SU-DHL-6 (cell line): ENCODE data around the gene HAGH.

Experiments used
- H2AFZ ChIP-seq: fragments of 200-600 bp; sonication (generic); 2 replicates; pipeline ENCODE4 v1.6.1; 2014; ENCODE audit warnings: low read depth, mild to moderate bottlenecking, moderate library complexity, mixed read lengths, antibody characterized with exemption, low read length; ENCODE audit not compliant: severe bottlenecking
- H3F3A ChIP-seq: fragments of 200-600 bp; shearing (Covaris generic); 2 replicates; pipeline ENCODE4 v1.6.0; 2016; ENCODE audit warnings: antibody characterized with exemption, mild to moderate bottlenecking; ENCODE audit not compliant: insufficient read depth
- H3K27ac ChIP-seq: fragments of 200-600 bp; sonication (generic); 2 replicates; pipeline ENCODE4 v1.5.1; 2016; ENCODE audit warnings: low read depth, mild to moderate bottlenecking, low read length, moderate library complexity, mixed read lengths
- H3K27me3 ChIP-seq: fragments of 200-600 bp; sonication (generic), shearing (Covaris generic); 2 replicates; pipeline ENCODE4 v1.6.0; 2014; ENCODE audit warnings: mild to moderate bottlenecking, low read length
- H3K36me3 ChIP-seq: fragments of 200-600 bp; sonication (generic); 2 replicates; pipeline ENCODE4 v1.6.1; 2014; ENCODE audit warnings: mild to moderate bottlenecking, low read length, mixed read lengths
- H3K4me2 ChIP-seq: fragments of 300-600, 200-600 bp; shearing (Covaris generic), sonication (generic); 2 replicates; pipeline ENCODE4 v1.6.0; 2014; ENCODE audit warnings: low read length, low read depth, mild to moderate bottlenecking; ENCODE audit not compliant: poor library complexity, severe bottlenecking
- H3K4me3 ChIP-seq: fragments of 200-600 bp; sonication (generic); 2 replicates; pipeline ENCODE4 v1.5.1; 2014; ENCODE audit warnings: antibody characterized with exemption, low read length, mild to moderate bottlenecking, mixed read lengths; ENCODE audit not compliant: insufficient read depth, poor library complexity, severe bottlenecking
- H3K79me2 ChIP-seq: fragments of 200-600 bp; sonication (generic); 2 replicates; pipeline ENCODE4 v1.6.1; 2014; ENCODE audit warnings: mild to moderate bottlenecking, low read length, moderate library complexity; ENCODE audit not compliant: insufficient read depth
- H3K9ac ChIP-seq: fragments of 200-600 bp; sonication (generic); 2 replicates; pipeline ENCODE4 v1.7.0; 2014; ENCODE audit warnings: mild to moderate bottlenecking, low read length
- H3K9me2 ChIP-seq: fragments of 200-600 bp; sonication (generic); replicated peaks from 2 replicates; pipeline ENCODE4 v1.6.1; 2014; ENCODE audit warnings: low read length; ENCODE audit not compliant: insufficient read depth
- H3K9me3 ChIP-seq: fragments of 200-600 bp; sonication (generic); 2 replicates; pipeline ENCODE4 v1.6.1; 2014; ENCODE audit warnings: low read length, mixed read lengths; ENCODE audit not compliant: insufficient read depth
- H4K20me1 ChIP-seq: fragments of 200-600 bp; sonication (generic); 2 replicates; pipeline ENCODE4 v1.6.1; 2014; ENCODE audit warnings: low read depth, mild to moderate bottlenecking, antibody characterized with exemption, low read length, moderate library complexity, mixed read lengths
- EZH2phosphoT487 ChIP-seq: fragments of 200-600 bp; sonication (generic), shearing (Covaris generic); conservative IDR thresholded peaks from 2 replicates; pipeline ENCODE4 v1.6.1; 2018; ENCODE audit warnings: mild to moderate bottlenecking, antibody characterized with exemption, low read length, moderate library complexity, mixed read lengths
- TF ChIP-seq, protein P1 (sequence below): fragments of 200-600 bp; sonication (generic); IDR thresholded peaks from one replicate; pipeline ENCODE4 v1.5.1; 2017; ENCODE audit warnings: antibody characterized with exemption, mild to moderate bottlenecking, low read length, moderate library complexity; ENCODE audit not compliant: insufficient read depth, poor library complexity, severe bottlenecking

Gene HAGH

GRCh38 chr16:1834096-1834495, 7.5 kb upstream of the HAGH start:
- Histone ChIP-seq H3K9me3 (no peaks in the 10 kb centered on the region), H3K9ac (no peak overlapping the region), H2AFZ (no peak overlapping the region), H3K4me3 (no peak overlapping the region), H3K79me2 (no peaks in the 10 kb centered on the region), H3K27ac (no peak overlapping the region), H4K20me1 (0 out of 2 replicates have a peak, but pooled peaks cover 3% of the 10 kb centered on the region), H3F3A (0 out of 2 replicates have a peak, but pooled peaks cover 4% of the 10 kb centered on the region), H3K36me3 (no peaks in the 10 kb centered on the region), H3K9me2 (no peaks in the 10 kb centered on the region), H3K4me2 (no peak overlapping the region), H3K27me3 (no peaks in the 10 kb centered on the region)
- TF ChIP-seq, protein P1, sequence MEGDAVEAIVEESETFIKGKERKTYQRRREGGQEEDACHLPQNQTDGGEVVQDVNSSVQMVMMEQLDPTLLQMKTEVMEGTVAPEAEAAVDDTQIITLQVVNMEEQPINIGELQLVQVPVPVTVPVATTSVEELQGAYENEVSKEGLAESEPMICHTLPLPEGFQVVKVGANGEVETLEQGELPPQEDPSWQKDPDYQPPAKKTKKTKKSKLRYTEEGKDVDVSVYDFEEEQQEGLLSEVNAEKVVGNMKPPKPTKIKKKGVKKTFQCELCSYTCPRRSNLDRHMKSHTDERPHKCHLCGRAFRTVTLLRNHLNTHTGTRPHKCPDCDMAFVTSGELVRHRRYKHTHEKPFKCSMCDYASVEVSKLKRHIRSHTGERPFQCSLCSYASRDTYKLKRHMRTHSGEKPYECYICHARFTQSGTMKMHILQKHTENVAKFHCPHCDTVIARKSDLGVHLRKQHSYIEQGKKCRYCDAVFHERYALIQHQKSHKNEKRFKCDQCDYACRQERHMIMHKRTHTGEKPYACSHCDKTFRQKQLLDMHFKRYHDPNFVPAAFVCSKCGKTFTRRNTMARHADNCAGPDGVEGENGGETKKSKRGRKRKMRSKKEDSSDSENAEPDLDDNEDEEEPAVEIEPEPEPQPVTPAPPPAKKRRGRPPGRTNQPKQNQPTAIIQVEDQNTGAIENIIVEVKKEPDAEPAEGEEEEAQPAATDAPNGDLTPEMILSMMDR, result no peak
- no peak for TF ChIP-seq EZH2phosphoT487

DNA sequence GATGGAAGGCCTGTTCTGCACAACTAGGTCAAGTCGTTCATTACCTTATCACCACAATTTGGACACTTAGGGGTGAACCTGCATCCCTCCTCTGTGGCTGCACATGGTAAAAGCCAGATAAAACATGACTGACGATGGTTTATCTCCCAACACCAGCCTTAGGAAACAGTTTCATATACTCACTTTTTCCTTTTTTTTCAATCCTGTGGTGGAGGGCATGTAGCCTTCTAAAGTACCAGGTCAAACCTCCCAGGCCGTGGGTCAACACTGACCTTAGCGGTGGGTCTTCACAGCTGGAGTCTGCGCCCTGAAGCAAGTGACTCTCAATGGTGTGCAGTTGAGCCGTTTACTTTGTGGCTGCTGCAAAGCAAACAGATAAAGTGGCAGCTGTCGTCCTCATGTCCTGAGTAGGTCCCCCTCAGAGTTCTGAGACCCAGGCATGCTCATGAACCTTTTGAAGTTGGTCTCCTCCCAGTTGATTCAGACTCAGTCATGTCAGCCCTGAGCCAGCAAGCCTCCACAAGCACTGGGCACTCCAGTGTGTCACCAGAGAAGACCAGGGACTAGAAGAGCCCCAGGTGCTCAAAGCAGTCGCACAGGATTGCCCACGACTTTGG, 6.3 kb upstream of the HAGH start:
- TF ChIP-seq, protein P1, result no peak
- TF ChIP-seq EZH2phosphoT487, result no peak
- Histone ChIP-seq H3K36me3 (no peaks in the 10 kb centered on the region), H3K79me2 (no peaks in the 10 kb centered on the region), H3K27ac (no peak overlapping the region), H3K4me3 (no peak overlapping the region), H4K20me1 (0 out of 2 replicates have a peak, but pooled peaks cover 3% of the 10 kb centered on the region), H3K9me3 (no peaks in the 10 kb centered on the region), H3K4me2 (no peak overlapping the region), H3K9me2 (no peaks in the 10 kb centered on the region), H3F3A (peaks cover 12% of the 10 kb centered on the region; the same call in 1 of the 2 replicates), H3K9ac (no peak overlapping the region), H3K27me3 (no peaks in the 10 kb centered on the region), H2AFZ (no peak overlapping the region)

DNA sequence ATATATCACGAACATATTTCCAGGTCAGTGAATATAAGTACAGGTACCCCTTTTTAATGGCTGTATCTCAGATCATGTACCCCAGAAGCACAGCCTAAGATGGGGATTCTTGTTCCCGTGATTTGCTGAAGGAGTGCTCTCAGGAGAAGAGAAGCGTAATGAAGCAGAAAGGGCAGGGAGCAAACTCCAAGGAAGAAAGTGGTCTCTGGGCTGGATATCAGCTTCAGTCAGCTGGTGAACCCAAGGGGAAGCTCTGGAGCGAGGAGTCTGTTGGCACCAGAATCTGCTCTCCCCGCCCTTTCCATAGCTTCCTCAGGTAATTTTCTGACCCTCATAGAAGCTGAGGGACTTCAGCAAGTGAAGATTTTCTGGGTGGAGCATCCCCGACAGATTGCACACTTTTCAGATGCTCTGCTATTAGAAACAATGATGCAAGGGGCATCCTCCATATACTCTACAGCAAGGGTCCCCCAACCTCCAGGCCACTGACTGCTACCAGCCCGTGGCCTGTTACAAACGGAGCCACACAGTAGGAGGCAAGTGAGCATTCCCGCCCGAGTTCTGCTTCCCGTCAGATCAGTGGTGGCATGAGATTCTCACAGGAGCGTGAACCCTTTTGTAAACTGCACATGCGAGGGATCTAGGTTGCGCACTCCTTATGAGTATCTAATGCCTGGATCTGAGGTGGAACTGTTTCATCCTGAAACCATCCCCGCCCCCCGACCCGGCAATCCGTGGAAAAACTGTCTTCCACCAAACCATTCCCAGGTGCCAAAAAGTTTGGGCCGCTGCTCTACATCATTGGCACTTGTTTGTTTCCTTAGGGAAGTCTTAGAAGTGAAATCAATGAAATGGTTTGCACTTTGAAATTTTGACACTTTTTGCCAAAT, 4.8 kb upstream of the HAGH start:
- H3K27me3 ChIP-seq, result no peaks in the 10 kb centered on the region
- H3K4me3 ChIP-seq, result no peak overlapping the region
- H3K27ac ChIP-seq, result no peak overlapping the region
- H3F3A ChIP-seq, result peaks cover 12% of the 10 kb centered on the region; the same call in 1 of the 2 replicates
- H3K4me2 ChIP-seq, result no peak overlapping the region
- H3K79me2 ChIP-seq, result peaks cover 5% of the 10 kb centered on the region; the same call in 1 of the 2 replicates
- no peak overlapping the region for H3K9ac ChIP-seq
- H2AFZ ChIP-seq, result no peak overlapping the region
- H3K9me2 ChIP-seq, result no peaks in the 10 kb centered on the region
- TF ChIP-seq, protein P1, result no peak
- TF ChIP-seq EZH2phosphoT487, result no peak
- H3K9me3 ChIP-seq, result no peaks in the 10 kb centered on the region
- H4K20me1 ChIP-seq, result 0 out of 2 replicates have a peak, but pooled peaks cover 3% of the 10 kb centered on the region
- no peaks in the 10 kb centered on the region for H3K36me3 ChIP-seq
